Activated effector memory CD4-positive, alpha-beta T cell treated with anti-CD3 and anti-CD28 coated beads, Interleukin-2, amount 50 U/mL, for 16 hours (primary cell): ENCODE measurements around the gene NUBP2.

Experiments
- DNase-seq: peaks from one replicate; pipeline ENCODE4 v3.0.0-alpha.2; 2020

NUBP2 gene

GRCh38 chr16:1760911-1761310 lies 21.8 kb upstream of the NUBP2 start:
- no peak for DNase-seq

DNA sequence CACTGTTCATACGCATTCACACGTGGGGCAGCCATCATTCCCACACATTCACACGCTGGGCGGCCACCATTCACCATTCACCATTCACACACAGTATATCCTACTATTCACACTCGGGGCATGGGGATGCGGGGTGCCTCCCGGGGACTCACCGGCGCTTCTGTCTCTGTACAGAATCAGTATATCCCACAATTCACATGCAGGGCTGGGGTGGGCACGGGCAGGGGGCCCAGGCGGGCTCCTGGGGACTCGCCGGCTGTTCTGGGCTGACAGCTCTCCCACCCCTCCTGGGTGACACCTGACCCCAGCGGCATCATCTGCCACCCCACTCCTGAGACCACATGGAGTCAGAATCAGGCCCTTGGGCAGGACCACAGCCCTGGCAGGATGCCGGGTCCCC lies 21.0 kb upstream of the NUBP2 start:
- DNase-seq, result no peak

GRCh38 chr16:1762196-1762878 lies 20.4 kb upstream of the NUBP2 start:
- no peak for DNase-seq

GRCh38 chr16:1762879-1763520 lies 19.8 kb upstream of the NUBP2 start:
- DNase-seq, result no peak

DNA sequence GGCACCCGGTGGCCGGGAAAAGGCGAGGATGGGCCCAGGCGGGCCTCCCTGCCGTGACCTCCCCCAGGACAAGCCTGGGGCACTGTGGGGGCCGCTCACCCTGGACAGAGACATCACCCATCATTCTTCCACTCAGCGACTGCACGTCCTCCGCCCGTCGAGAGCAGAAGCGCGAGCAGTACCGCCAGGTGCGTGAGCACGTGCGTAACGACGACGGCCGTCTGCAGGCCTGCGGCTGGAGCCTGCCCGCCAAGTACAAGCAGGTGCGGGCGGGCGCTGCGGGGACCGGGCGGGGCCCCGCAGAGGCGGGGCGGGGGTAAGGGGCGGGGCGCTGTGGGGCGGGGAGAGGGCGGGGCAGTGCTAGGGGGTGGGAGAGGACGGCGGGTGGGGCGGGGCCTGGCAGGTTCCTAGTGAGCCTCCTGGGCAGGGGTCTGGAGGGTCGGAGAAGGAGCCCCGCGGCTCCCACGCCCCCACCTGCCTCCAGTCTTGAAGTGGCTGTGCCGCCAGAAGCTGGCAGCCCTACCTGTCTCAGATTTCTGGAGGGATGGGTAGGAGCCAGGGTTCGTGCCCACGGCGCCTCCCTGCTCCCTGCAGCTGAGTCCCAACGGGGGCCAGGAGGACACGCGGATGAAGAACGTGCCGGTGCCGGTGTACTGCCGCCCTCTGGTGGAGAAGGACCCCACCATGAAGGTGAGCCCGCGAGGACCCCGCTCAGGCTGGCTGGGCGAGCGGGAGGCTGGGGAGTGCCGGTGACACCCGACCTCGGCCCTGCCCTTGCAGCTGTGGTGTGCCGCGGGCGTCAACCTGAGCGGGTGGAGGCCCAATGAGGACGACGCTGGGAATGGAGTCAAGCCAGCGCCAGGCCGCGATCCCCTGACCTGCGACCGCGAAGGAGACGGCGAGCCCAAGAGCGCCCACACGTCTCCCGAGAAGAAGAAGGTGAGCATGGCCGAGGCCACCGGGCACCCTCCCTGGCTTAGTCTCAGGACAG lies 18.9 kb upstream of the NUBP2 start:
- DNase-seq, result no peak

GRCh38 chr16:1764971-1765370 lies 17.8 kb upstream of the NUBP2 start:
- no peak for DNase-seq

GRCh38 chr16:1765826-1766225 lies 16.9 kb upstream of the NUBP2 start:
- no peak for DNase-seq

GRCh38 chr16:1766231-1766630 lies 16.5 kb upstream of the NUBP2 start:
- DNase-seq, result no peak

- DNase-seq, result no peak
These were observed 16.1 kb upstream of the NUBP2 start for GRCh38 chr16:1766701-1767100.

DNA sequence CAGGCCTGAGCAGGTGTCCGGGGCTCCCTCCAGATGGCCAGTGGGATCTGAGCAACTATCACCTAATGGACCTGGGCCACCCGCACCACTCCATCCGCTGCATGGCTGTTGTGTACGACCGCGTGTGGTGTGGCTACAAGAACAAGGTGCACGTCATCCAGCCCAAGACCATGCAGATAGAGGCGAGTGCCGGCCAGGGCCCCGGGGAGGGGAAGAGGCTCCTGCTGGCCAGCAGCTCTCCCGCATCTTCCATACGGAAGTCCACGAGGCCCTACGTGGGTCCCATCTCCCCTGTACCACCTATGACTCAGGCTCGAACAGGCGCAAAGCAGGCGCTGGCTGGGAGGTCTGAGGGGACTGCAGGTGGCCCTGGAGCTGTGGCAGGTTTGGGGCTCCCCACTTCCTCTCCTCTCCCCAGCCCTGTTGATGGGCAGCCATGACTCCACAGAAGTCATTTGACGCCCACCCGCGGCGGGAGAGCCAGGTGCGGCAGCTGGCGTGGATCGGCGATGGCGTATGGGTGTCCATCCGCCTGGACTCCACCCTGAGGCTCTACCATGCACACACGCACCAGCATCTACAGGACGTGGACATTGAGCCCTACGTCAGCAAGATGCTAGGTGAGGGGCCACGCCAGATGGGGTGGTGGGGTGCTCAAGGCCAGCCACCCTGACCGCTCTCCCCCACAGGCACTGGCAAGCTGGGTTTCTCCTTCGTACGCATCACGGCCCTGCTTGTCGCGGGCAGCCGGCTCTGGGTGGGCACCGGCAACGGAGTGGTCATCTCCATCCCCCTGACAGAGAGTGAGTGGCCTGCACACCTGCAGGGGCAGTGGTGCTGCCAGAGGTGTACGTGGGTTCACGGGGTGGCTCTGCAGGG lies 15.4 kb upstream of the NUBP2 start:
- no peak for DNase-seq

DNA sequence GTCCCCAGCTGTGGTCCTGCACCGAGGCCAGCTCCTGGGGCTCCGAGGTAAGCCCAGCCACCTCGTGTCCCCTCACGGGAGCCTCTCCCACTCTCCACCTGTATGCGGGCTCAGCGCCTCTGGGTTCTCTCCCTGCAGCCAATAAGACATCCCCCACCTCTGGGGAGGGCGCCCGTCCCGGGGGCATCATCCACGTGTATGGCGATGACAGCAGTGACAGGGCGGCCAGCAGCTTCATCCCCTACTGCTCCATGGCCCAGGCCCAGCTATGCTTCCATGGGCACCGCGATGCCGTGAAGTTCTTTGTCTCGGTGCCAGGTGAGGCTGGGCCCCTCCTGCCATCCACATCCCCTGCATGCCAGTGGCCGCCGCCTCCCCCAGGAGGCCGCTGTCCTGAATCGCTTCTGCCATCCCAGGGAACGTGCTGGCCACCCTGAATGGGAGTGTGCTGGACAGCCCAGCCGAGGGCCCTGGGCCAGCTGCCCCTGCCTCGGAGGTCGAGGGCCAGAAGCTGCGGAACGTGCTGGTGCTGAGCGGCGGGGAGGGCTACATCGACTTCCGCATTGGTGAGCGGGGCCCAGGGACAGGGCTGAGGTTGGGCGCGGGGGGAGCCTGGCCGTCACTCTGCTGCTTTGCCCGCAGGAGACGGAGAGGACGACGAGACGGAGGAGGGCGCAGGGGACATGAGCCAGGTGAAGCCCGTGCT lies 14.5 kb upstream of the NUBP2 start:
- DNase-seq, result no peak

- DNase-seq, result no peak
These were observed 13.9 kb upstream of the NUBP2 start for GRCh38 chr16:1768767-1769401.

- DNase-seq, result no peak
These were observed 13.1 kb upstream of the NUBP2 start for GRCh38 chr16:1769402-1770300.

DNA sequence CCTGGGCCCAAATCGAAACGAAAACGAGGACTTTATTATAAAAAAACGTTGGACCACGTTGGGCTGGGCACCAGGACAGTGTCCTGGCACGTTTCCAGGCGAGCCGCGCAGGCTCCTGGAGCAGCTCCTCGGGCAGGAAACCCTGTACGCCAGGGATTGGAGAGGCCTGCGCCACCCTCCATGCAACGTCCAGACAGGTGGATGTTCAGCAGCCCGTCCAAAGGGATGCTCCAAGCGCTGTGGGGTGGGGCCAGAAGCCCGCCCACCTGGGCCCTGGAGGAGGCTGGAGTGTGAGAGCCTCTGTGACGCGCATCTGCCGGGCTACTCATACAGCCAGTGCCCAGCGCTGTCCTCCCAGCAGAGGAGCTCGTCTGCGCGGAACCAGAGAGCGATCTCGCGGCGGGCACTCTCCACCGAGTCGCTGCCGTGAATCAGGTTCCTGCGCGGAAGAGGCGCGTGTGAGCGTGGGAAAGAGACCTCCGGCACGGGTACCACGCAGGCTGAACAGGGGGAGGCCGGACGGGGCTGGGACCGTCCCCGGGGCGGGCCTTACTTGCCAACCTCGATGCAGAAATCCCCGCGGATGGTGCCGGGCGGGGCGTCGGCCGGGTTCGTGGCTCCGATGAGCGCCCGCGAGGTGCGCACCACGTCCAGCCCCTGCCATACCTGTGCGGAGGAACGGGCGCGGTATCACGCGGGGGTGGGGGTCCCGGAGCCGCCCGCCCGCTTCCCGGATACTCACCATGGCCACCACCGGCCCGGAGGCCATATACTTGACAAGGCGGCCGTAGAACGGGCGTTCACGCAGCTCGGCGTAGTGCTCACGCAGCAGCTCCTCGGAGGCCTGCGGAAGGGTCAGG lies 12.2 kb upstream of the NUBP2 start:
- DNase-seq, result peak; percentile 86

DNA sequence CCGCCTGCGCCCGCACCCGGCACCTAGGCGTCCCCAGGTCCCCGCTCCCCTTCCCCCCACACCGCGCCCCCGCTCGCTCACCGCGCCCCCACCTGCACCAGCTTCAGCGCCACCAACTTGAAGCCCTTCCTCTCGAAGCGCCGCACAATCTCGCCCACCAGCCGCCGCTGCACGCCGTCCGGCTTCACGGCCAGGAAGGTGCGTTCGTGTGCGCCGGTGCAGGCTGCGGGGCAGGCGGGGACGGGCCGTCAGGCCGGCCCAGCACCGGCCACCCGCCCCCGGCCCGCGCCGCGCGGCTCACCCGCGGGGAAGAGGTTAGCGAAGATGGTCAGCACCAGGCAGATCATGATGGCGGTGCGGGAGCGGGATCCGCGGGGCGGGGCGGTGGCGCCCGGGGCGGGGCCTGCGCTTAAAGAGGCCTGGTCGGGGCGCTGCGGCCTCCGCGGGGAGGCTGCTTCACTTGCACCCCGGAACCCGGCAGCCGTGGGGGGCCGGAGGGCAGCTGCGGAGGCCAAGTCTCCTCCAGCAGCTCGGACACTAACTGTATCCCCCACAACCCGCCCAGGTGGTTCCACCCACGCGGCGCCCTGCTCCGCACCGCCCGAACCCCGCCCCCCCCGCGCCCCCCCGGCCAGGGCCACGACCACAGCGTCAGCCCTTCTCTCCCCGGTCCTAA lies 11.4 kb upstream of the NUBP2 start, which contains the start of gene NME3:
NME3 (minus strand) TSS at position 356 of the 676 bp plus-strand sequence; CDS start at position 347, 9 bp downstream.
- DNase-seq, result peak; percentile 93

DNA sequence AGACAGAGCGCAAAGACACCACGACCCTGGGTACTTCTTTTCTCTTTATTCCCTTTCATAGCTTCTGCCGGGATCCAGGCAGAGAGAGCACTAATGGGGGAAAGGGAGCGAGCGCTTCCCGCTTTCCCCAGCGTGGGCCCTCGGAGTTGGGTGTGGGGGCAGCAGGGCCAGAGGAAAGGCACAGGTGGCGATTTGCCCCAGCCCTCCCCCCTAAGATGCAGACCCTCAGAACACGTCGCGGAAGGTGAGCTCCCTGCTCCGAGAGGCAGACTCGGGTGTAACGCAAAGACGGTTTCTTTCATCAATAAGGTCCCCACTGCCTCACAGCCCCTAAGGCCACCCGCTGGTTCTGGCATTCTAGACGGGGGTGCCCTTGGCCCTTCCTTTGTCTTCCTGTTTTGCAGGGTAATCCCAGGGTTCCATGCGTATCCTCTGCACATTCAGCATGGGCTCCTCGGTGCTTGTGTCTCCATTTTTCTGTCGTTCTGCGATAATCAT lies 10.8 kb upstream of the NUBP2 start:
- DNase-seq, result no peak

- peak; percentile 84 for DNase-seq
These were observed 10.3 kb upstream of the NUBP2 start, which contains the start of gene EME2 for GRCh38 chr16:1772362-1772907. EME2 (plus strand) TSS chr16:1772810; CDS start chr16:1773228, 418 bp downstream.
